HG03108 (cell line): Measurements from ENCODE around the gene EXOSC7.
A peak's percentile ranks its signal among the peaks of the same experiment; 100 is the strongest.
"Not testable (repeated sequence)": the region's sequence is repeated elsewhere in the genome, so short reads cannot be mapped to it uniquely, and the experiment has no call there.

ENCODE experiments used
- ATAC-seq: cut with Tn5 transposase; IDR thresholded peaks from one replicate; pipeline ENCODE4 v1.9.1; 2021; ENCODE audit warnings: moderate library complexity; ENCODE audit not compliant: unreplicated experiment

The EXOSC7 gene

DNA sequence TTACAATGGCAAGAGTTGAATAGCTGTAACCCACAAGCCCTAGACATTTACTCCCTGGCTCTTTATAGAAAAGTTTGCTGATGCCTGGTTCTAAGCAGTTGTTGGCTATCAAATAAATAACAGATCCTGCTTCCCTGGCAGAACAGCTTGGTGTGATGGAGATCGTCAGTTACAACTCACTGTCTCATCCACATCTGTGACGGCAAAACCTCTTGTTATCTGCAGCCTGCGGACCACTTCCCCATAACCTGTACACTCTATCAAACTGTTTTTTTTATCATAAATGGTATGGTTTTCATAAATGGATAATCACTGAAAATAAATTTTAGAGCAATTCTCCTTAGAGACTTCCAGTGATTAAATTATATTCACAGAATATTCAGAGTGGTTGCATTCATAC is 14.2 kb upstream of the EXOSC7 start:
- ATAC-seq, result no peak

DNA sequence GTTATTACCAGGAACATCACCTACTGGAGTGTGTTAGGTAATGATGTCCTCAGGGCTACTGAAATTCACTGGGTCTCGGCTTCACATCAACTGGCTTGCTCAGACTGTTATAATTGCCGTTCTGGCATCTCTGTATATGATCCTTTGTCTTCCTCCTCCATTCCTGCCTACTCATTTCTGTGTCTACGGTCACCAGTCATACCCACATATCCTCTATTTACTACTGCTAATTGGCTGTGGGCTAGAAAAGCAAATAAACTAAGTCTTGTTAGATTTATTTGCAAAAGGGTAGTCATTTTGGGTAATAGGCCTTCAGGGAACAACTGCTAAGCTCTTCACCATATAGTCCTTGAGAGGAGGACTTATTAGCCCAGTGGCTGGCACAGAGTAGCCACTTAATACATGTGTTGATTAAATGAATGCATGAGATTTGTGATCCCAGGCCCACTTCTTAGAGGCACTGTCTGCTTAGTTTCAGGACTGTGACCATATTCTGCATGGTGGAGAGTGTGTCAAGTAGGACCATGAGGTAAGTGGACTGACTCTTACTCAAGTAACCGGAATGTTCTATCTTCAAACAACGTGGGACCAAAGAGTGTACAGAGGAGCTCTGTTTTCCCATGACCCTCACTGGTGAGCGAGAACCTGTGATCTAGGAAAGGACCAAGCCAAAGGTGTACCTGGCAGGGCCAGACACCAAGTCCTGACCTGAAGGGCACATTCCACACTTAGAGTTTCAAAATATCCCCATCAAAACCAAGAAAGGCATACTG is 13.2 kb upstream of the EXOSC7 start:
- ATAC-seq, result no peak

DNA sequence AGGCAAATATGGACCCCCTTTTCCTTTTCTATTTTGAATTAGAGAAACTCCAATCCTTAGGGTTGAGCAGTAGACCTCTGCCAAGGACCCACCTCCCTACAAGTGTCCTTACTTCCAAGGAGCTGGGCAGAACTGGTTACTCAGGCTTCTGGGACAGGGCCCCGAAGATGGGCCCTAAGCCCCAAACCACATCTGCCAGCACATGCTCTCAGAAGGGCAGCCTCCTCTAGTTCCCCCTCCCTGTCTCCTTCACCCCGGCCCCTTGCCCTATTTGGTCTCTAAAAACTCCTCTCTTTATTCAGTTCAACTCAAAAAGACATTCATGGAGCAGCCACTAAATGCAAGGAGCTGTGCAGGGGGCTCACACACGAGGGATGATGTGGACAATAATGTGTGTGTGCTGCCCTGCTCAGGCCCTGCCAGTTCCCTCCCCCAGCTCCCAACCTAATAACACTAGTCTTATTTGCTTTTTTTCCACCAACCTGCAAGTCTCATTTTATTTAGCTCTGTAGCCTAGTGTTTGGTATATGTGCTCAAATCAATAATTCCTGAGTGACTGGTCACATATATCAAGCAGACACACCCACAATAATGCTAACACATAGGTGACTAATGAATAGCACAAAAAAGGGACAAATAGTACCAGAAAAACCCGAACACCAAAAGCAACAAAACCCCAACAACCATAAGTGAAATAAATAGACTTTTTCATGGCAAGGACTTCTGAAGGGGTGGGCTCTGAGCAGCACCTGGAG is 12.3 kb upstream of the EXOSC7 start:
- ATAC-seq, result no peak

DNA sequence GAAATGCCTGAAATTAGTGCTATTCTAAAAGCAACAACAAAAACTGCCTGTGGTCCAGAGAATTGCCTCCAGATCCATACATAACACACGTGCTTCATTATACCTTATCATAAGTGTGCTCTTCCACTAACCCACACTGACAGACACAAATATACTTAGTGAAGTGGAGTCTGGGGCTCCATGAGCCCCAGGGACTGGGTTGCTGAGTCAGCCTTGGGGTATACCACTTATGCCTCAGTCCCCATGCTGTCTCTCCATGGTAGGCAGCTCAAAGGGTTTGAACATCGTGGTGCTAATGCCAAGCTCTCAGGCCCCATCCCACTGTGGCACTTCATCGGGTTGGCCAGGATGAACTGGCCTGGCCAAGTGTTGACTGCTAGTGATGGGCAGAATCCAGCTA is 10.9 kb upstream of the EXOSC7 start:
- no peak for ATAC-seq

DNA sequence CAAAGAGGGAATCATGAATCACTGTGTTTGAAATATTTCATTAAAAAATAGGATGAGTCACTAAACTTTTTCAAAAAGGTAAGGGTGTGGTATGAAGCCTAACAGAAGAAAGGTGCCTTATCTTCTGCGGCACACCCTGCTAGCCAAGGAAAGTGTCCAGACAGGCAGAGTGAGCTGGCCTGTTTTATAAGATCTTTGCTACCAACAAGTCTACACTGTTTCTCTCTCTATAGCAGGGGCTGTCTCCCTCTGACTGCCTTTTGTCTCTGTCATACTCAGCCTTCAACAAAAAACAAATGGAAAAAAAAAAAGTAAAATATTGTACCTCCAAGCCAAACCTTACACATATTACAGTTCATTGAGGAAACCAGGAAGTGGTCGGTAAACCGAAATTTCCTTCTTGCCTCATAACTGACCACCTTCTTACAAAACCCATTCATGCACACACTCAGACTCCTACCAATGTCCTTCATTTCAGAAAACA is 9.2 kb upstream of the EXOSC7 start:
- no peak for ATAC-seq

DNA sequence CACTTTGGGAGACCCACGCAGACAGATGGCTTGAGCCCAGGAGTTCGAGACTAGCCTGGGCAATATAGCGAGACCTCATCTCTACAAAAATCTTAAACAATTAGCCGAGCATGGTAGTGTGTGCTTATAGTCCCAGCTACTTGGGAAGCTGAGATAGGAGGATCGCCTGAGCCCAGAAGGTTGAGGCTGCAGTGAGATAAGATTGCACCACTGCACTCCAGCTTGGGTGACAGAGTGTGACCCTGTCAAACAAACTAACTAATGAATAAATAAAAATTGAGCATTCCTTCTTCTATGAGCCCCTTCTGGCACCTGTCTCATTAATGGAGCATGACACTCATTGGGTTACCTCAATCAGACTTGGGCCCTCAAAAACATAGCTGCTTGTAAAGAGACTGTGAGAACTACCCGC is 7.6 kb upstream of the EXOSC7 start:
- ATAC-seq, result no peak

DNA sequence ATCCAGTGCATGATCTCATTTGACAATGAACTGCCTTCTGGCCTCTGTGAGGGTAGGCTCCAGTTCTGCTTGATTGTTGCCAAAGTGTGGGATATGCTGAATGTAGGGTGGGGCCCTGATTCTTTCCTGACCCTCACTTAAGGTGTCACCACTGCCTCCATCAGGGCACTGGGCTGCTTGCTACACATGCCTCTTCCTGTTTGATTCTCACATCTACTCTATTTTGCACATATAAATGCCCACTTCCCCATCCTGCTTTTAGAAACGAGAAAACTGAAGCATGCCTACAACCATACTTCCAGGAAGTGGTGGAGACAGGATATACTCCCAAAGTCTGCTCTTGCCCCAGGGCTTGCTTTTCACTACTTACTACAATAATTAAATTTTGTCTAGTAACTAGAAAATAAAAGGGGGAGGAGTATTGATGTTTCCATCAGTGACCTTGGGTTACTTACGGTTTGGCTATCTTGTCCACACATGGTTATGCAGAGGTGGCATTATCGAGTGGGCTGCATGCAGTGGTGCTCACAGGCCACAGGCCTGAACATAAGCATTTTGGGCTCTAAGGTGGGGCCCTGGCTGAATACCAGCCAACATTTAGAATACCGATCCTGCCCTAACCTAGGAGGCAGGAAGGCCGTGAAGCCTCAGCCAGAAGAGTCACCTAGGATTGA is 6.8 kb upstream of the EXOSC7 start:
- no peak for ATAC-seq

DNA sequence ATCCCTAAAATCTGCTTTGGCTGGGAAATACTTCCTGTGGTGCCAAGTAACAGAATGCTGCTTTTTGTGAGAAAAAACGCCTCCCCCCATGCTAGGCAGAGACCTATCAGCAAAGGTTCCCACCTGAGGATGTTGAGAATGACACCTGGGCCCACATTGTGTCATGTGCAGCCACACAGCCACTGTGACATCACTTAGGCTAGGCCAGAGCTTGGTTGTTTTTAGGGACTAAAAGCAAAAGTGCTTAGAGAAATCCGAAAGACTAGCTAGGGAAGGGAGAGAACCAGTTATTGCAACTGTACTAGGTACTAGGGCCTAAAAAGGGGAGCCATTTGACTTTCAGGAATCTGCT is 6.2 kb upstream of the EXOSC7 start:
- no peak for ATAC-seq

DNA sequence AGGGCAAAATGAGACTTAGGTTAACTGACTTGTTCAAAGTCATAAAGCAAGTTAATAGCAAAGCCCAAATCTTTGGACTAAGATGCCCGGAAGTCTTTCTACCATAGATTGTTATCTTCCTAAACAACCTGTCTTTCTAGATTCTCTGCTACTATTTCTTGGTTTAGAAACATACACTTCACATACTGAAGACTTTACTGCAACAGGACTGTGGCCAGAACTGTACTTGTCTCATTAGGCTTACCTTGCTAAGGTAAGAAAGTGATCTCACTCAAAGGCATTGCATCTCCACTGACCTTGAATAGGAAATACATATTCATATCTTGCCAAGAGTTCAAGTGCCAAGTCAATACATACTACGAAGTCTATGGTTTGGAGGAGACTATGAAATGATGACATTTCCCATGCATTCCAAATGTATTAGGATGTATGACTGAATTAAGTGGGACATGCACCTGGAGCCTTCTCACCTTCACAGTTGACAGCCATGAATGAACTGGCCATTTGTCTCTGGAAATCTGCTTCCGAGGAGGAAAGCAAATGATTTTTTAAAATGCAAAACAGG is 5.0 kb upstream of the EXOSC7 start:
- ATAC-seq, result no peak

DNA sequence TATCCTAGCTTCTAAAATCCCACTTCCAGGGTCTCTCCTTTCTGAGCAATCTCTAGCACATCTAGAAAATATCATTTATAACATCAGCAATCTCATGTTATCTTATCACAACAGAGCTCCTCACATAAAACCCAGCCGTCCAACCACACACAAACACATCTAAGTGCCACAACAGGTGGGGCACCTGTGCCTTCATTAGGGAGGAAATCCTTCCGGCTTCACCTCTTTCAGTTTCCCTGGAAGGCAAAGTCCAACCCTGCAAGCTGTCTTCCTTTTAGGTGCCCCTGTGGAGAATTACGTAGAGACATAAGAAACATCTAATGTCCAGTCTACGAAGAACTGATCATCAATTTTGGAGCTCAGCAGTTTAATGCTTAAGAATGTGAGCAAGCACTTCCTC is 1.6 kb upstream of the EXOSC7 start:
- no peak for ATAC-seq

DNA sequence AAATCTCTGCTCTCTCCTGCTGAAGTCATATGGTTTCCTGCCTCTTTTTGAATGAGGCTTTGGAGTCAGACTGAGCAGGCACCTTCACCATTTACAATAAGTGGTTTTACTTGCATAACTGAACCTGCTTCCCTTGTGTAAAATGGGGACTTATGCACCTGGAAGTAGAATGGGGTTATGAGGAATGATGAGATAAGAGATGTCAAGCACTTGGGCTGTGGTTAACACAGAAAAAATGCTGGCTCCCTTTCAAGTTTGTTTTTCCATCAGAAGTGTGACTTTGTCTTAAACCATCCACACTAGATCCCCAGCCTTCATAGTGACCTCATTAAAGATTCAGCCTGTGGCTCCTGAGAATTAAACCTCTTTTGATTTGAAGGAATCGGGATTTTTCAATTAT is 5.2 kb downstream of the EXOSC7 start:
- no peak for ATAC-seq

DNA sequence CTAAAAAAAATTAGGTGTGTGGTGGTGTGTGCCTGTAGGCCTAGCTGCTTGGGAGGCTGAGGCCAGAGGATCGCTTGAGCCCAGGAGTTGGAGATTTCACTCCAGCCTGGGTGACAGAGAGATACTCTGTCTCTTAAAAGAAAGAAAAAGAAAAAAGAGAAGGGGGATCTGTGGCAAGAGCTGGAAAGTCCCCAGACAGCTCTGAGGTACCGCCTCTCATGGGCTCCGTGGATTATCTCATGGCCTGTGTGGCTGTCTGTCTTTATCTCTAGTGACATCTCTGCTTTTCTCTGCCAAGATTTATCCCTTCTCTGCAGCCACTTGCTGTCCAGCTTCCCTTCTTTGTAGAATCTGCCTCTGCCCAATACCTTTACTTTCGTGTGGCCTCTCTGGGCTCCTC is 5.7 kb downstream of the EXOSC7 start:
- ATAC-seq, result no peak

DNA sequence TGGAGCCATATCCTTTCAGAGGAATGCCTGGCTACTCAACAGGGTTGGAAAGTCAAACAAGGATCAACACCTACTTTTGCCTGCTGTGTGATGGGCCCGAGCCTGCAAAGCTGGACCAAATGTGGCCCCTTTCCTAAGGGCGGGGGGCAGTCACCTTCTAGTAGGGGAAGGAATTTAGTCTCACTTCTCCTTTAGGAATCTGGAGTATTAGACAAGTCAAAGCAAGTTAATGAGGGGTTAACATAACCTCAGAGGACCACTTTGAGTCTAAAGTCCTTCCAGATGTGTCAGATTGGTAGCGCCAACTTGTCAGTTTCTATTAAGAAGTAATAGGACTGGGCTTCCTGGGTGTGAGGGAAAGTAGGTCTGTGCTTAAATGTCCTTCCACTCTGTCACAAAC is 6.8 kb downstream of the EXOSC7 start:
- no peak for ATAC-seq

DNA sequence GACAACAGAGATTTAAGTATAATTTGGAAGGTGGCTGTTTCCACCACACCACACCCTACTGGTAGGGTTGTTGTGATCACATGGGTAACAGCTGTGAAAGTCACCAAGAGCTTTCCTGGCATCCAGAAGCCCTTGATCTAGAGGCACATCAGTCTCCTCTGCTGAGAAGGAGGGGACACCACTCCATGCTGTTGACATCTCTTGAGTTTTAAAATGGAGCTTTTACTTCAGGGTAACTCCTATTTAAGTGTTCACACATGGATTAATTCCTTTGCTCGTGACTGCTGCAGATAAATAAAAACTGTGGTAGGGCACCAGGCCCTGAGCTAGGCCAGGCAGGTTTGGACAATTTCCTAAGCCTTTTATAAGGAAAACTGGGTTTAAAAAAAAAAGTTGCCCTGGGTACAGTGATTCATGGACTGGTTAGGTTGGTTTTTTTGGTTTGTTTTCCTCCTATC is 7.5 kb downstream of the EXOSC7 start:
- no peak for ATAC-seq

DNA sequence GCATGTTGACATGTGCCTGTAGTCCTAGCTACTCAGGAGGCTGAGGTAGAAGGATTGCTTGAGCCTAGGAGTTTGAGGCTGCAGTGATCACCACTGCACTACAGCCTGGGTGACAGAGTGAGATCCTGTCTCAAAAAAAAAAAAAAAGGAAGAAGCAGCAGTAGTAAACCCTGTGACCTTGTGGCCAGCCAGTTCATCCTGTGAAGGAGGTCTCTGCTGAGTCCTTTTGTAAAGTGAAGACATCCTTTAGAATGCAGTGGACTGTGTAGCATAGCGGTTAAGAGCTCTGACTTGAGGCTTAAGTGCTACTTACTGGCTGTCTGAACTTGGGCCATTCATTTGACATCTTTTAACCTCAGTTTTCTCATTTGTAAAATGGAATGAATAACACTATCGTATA is 8.3 kb downstream of the EXOSC7 start:
- peak; percentile 59 for ATAC-seq

DNA sequence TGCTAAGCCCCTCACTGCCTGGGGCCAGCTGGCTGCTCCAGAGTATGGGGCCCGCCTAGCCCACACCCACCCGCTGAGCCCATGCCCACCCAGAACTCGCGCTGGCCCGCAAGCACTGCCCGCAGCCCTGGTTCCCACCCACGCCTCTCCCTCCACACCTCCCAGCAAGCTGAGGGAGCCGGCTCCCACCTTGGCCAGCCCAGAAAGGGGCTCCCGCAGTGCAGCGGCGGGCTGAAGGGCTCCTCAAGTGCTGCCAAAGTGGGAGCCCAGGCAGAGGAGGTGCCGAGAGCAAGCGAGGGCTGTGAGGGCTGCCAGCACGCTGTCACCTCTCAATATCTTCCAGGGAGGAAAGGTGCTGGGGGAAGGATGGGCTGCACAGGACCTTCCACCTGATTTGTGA is 10.3 kb downstream of the EXOSC7 start:
- not testable (repeated sequence) for ATAC-seq

DNA sequence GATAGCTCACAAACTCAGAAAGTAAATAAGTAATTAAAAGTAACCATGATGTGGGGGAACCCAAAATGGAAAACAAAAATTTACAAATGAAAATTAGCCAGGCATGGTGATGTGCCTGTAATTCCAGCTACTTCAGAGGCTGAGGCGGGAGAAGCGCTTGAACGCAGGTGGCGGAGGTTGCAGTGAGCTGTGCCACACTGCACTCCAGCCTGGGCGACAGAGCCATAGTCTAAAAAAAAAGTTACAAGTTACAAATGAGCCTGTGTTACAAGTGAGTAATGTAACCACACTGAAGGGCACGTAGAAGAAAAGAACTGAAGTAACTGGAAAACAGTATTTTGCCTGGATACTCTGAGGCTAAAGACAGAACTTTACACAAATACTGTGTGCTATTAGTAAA is 11.3 kb downstream of the EXOSC7 start:
- ATAC-seq, result no peak

DNA sequence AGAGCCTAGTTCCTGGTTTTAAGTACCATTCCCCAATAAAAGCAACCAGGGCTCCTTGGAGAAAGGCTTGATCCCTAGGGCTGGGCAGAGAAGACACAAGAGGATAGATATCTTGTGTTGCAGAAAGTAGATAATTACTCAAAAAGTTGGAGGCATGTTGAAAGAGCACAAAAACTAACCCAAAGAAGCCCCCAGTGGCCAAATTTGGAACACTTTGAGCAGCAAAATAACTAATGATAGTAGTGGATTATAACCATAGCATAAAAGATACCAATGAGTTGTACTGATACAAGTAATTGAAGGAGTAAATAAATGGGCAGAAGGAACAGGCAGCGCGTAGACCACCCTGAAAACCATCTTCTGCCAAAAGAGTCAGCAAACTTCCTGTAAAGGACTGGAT is 12.0 kb downstream of the EXOSC7 start:
- no peak for ATAC-seq

DNA sequence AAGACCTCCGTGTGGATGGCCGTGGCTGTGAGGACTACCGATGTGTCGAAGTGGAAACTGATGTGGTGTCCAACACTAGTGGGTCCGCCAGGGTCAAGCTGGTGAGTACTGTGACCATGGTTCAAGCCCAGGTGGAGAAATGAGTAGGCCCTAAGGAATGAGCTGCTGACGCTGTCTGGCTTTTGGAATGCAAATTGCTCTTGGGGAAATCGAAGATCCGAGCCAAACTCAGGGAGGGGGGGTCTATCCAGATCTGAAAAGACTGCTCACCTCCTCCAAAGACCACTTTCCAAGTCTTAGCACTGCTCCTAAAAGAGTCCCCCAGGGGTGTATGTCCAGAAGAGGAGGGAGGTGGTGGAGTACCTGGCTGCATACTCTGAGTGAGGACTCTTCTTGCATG is 13.1 kb downstream of the EXOSC7 start:
- ATAC-seq, result no peak

DNA sequence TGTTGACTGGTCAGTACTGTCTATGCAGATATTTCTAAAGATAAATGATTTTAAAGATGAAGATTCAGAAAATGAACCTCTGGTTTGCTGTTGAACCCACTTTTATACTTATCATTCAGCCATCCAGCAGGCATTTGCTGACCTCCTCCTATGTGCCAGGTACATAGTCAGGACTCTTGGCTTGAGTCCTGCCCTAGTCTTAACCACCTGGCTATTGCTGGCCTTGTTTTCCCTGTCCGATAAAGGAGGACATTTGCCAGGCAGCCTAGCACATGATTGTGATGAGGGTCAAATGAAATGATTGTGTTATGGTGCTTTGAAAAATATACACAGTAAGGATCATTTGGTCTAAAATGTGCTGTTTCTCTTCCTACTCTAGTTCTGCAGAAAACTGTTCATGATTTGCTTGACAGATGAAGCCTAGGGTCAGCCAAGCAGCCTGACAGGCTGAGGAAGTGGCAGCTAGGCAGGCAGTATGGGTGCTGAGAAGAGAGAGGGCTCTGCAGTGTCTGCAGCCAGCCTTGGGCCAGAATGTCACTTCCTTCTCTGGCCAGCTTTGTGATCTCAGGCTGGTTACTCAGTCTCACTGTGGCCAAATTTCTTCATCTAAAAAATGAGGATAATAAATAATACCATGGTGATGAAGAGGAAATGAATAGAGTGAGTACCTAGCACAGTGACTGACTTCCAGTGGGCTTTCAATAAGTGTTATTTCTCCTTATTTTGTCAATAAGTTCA is 13.8 kb downstream of the EXOSC7 start:
- no peak for ATAC-seq

DNA sequence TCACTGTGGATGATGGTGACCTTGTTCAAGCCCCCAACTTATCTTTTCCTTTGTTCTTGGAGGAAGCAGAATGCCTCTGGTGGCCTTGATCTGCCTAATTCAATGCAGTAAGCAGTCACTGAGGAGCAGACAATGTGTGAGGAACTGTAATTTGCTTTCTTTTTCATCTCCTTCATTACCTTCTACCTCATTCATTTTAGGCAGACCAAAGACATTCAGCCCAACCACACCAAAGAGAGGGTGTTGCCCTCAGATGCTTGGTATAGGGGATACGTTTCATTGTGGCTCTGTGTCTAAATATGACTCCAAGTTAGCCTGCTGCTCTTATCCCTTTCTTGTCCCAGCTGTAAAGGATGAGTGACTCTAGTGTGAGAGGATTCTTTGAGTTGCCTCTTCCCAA is 15.3 kb downstream of the EXOSC7 start:
- no peak for ATAC-seq
